H1 (cell line): ENCODE measurements around the gene NRXN3. TPM values are rescaled to one million over a fixed set of nuclear protein-coding genes. Genes with fewer than 3 reads are reported as not detected.
A peak's percentile ranks its signal among the peaks of the same experiment; 100 is the strongest.

ENCODE experiments used
- CTCF ChIA-PET: fragments of 300-600 bp; sonication (Branson Sonifier 250); formaldehyde crosslinking; loops from one replicate; lab custom pipeline; 2021; ENCODE audit not compliant: partially characterized antibody; lab: Charles Lee
- POLR2A ChIA-PET: fragments of 300-600 bp; sonication (Branson Sonifier 250); formaldehyde crosslinking; loops from one replicate; lab custom pipeline; 2021; ENCODE audit warnings: inconsistent platforms; ENCODE audit not compliant: partially characterized antibody; lab: Charles Lee
- DNase-seq, 2 experiments: peaks; one replicate each; pipeline versions ENCODE4 v3.0.0 to v3.0.0-alpha.2; 2010 to 2022; ENCODE audit warnings: low spot score in 2 of 2, low read depth in 1 of 2, mixed read lengths in 1 of 2
- FAIRE-seq: peaks from 2 replicates; lab custom pipeline; 2011; peaks lifted over from hg19 to GRCh38; lab: Jason Lieb, UNC
- H2AFZ ChIP-seq: 2 replicates; pipeline ENCODE4 v1.8.1; 2012; ENCODE audit warnings: low read length, inconsistent platforms
- H2AK5ac ChIP-seq: 2 replicates; pipeline ENCODE4 v1.6.1; 2013; ENCODE audit warnings: low read depth, low read length
- H2BK120ac ChIP-seq: replicated peaks from 2 replicates; pipeline ENCODE3; 2013; ENCODE audit warnings: low read depth, low read length, inconsistent platforms
- H2BK12ac ChIP-seq: 2 replicates; pipeline ENCODE4 v1.6.1; 2013; ENCODE audit warnings: low read depth, low read length
- H2BK15ac ChIP-seq: 2 replicates; pipeline ENCODE4 v1.6.1; 2013; ENCODE audit warnings: low read length
- H2BK20ac ChIP-seq: 2 replicates; pipeline ENCODE4 v1.6.1; 2013; ENCODE audit warnings: low read length
- H2BK5ac ChIP-seq: 2 replicates; pipeline ENCODE4 v1.6.1; 2013; ENCODE audit warnings: low read depth, low read length
- H3K14ac ChIP-seq: 2 replicates; pipeline ENCODE4 v1.6.1; 2013; ENCODE audit warnings: inconsistent platforms; ENCODE audit not compliant: insufficient read length
- H3K18ac ChIP-seq: 2 replicates; pipeline ENCODE4 v1.6.1; 2013; ENCODE audit warnings: low read length; ENCODE audit errors: extremely low read depth
- H3K23ac ChIP-seq: 2 replicates; pipeline ENCODE4 v1.6.1; 2013; ENCODE audit warnings: inconsistent platforms; ENCODE audit not compliant: insufficient read length
- H3K23me2 ChIP-seq: 2 replicates; pipeline ENCODE4 v1.6.1; 2013; ENCODE audit warnings: low read depth, low read length
- H3K27ac ChIP-seq: 2 replicates; pipeline ENCODE4 v1.6.1; 2011; ENCODE audit warnings: low read depth, low read length, inconsistent platforms
- H3K27me3 ChIP-seq, 4 experiments: replicated peaks in 1 of 4; 1 replicate in 1 of 4; 2 replicates in 3 of 4; pipeline versions ENCODE4 v1.6.1 to v1.8.1; 2011 to 2013; ENCODE audit warnings: low read length in 3 of 4, mild to moderate bottlenecking in 3 of 4, inconsistent platforms in 2 of 4, mixed read lengths in 2 of 4, moderate library complexity in 1 of 4; ENCODE audit not compliant: control insufficient read depth in 3 of 4, insufficient read depth in 3 of 4; ENCODE audit errors: extremely low read depth in 1 of 4
- H3K36me3 ChIP-seq, 4 experiments: 2 replicates each; pipeline versions ENCODE4 v1.6.1 to v1.8.1; 2011 to 2013; ENCODE audit warnings: mild to moderate bottlenecking in 4 of 4, low read length in 3 of 4, moderate library complexity in 2 of 4, control low read depth in 1 of 4, inconsistent platforms in 1 of 4; ENCODE audit not compliant: insufficient read depth in 4 of 4, control insufficient read depth in 2 of 4
- H3K4ac ChIP-seq: replicated peaks from 2 replicates; pipeline ENCODE3; 2013; ENCODE audit warnings: low read length, low read depth, mixed read lengths, inconsistent platforms; ENCODE audit not compliant: insufficient read length
- H3K4me1 ChIP-seq, 4 experiments: replicated peaks in 1 of 4; 1 replicate in 1 of 4; 2 replicates in 3 of 4; pipeline versions ENCODE4 v1.6.1 to v1.8.1; 2011 to 2013; ENCODE audit warnings: low read length in 3 of 4, inconsistent platforms in 2 of 4, mixed read lengths in 1 of 4; ENCODE audit not compliant: insufficient read depth in 4 of 4, control insufficient read depth in 3 of 4
- H3K4me2 ChIP-seq, 2 experiments: 2 replicates each; pipeline versions ENCODE4 v1.6.1 to v1.8.1; 2011 to 2013; ENCODE audit warnings: low read depth in 2 of 2, low read length in 2 of 2, control low read depth in 1 of 2, inconsistent platforms in 1 of 2, mild to moderate bottlenecking in 1 of 2; ENCODE audit not compliant: insufficient read depth in 1 of 2
- H3K4me3 ChIP-seq, 4 experiments: fragments of 200-600, 300-600 bp in 1 of 4; sonication (generic), shearing (Covaris generic), sonication (Bioruptor Twin) in 1 of 4; 2 replicates each; pipeline versions ENCODE4 v1.5.1 to v1.8.1; 2011 to 2016; ENCODE audit warnings: low read length in 4 of 4, low read depth in 3 of 4, control low read depth in 2 of 4, inconsistent platforms in 2 of 4, mild to moderate bottlenecking in 2 of 4, mixed read lengths in 1 of 4, moderate library complexity in 1 of 4; ENCODE audit not compliant: insufficient read depth in 2 of 4; ENCODE audit errors: extremely low read depth in 1 of 4
- H3K56ac ChIP-seq: replicated peaks from 2 replicates; pipeline ENCODE3; 2013; ENCODE audit warnings: low read depth, mild to moderate bottlenecking, mixed read lengths, low read length, inconsistent platforms; ENCODE audit not compliant: insufficient read length
- H3K79me1 ChIP-seq: 2 replicates; pipeline ENCODE4 v1.6.1; 2013; ENCODE audit warnings: low read depth, low read length, control low read depth
- H3K79me2 ChIP-seq, 2 experiments: 2 replicates each; pipeline versions ENCODE4 v1.6.1 to v1.8.1; 2012 to 2013; ENCODE audit warnings: low read length in 2 of 2, mild to moderate bottlenecking in 2 of 2, inconsistent platforms in 1 of 2; ENCODE audit not compliant: insufficient read depth in 2 of 2, control insufficient read depth in 1 of 2
- H3K9ac ChIP-seq, 4 experiments: replicated peaks in 1 of 4; 1 replicate in 1 of 4; 2 replicates in 3 of 4; pipeline versions ENCODE4 v1.6.1 to v1.8.1; 2011 to 2013; ENCODE audit warnings: low read depth in 3 of 4, low read length in 3 of 4, control low read depth in 2 of 4, mild to moderate bottlenecking in 2 of 4, moderate library complexity in 2 of 4, inconsistent platforms in 1 of 4; ENCODE audit errors: extremely low read depth in 1 of 4
- H3K9me3 ChIP-seq, 2 experiments: 2 replicates each; pipeline versions ENCODE4 v1.6.1 to v1.8.1; 2012 to 2013; ENCODE audit warnings: mild to moderate bottlenecking in 2 of 2, moderate library complexity in 2 of 2, control low read depth in 1 of 2, inconsistent platforms in 1 of 2, low read depth in 1 of 2, low read length in 1 of 2, mixed read lengths in 1 of 2; ENCODE audit not compliant: insufficient read depth in 2 of 2
- H4K20me1 ChIP-seq, 2 experiments: replicated peaks in 1 of 2; 2 replicates each; pipeline versions ENCODE3 to v1.8.1; 2011 to 2013; ENCODE audit warnings: inconsistent platforms in 2 of 2, low read length in 2 of 2, mild to moderate bottlenecking in 1 of 2; ENCODE audit not compliant: insufficient read depth in 2 of 2, control insufficient read depth in 1 of 2
- H4K5ac ChIP-seq: 2 replicates; pipeline ENCODE4 v1.6.1; 2013; ENCODE audit warnings: low read length, low read depth, mixed read lengths, inconsistent platforms; ENCODE audit not compliant: insufficient read length
- H4K8ac ChIP-seq: 2 replicates; pipeline ENCODE4 v1.8.0; 2013; ENCODE audit warnings: mild to moderate bottlenecking, moderate library complexity, low read length, inconsistent platforms; ENCODE audit not compliant: insufficient read depth; ENCODE audit errors: extremely low read depth
- H4K91ac ChIP-seq: replicated peaks from 2 replicates; pipeline ENCODE3; 2013; ENCODE audit warnings: low read length, mixed read lengths, inconsistent platforms; ENCODE audit not compliant: insufficient read length
- BCL11A ChIP-seq, 2 experiments: IDR thresholded peaks; one replicate each; pipeline ENCODE4 v1.6.1; 2011; ENCODE audit warnings: low read depth in 2 of 2, low read length in 2 of 2, mild to moderate bottlenecking in 2 of 2
- CREB1 ChIP-seq: IDR thresholded peaks from 2 replicates; pipeline ENCODE4 v1.6.1; 2012; ENCODE audit warnings: inconsistent platforms
- CTBP2 ChIP-seq: IDR thresholded peaks from 2 replicates; pipeline ENCODE4 v1.7.0; 2011; ENCODE audit warnings: borderline replicate concordance, mild to moderate bottlenecking, moderate library complexity, mixed read lengths, low read length; ENCODE audit not compliant: insufficient read depth, insufficient read length
- EGR1 ChIP-seq: IDR thresholded peaks from 2 replicates; pipeline ENCODE4 v1.6.1; 2011; ENCODE audit warnings: low read depth, low read length, borderline replicate concordance
- GTF2F1 ChIP-seq: IDR thresholded peaks from 2 replicates; pipeline ENCODE4 v1.6.1; 2012; ENCODE audit warnings: low read depth, low read length, improper control_type of control experiment, borderline replicate concordance
- SIRT6 ChIP-seq: IDR thresholded peaks from one replicate; pipeline ENCODE4 v1.7.1; 2012; ENCODE audit warnings: low read length, inconsistent platforms
- SUZ12 ChIP-seq: fragments of 200-600 bp; sonication (generic); IDR thresholded peaks from 2 replicates; pipeline ENCODE4 v1.6.1; 2012; ENCODE audit warnings: mild to moderate bottlenecking, inconsistent platforms, low read length, moderate library complexity, mixed read lengths
- TAF7 ChIP-seq: optimal IDR thresholded peaks from 2 replicates; pipeline ENCODE3; 2011; ENCODE audit warnings: low read depth, mild to moderate bottlenecking, inconsistent platforms, low read length, moderate library complexity, borderline replicate concordance
- TEAD4 ChIP-seq: IDR thresholded peaks from 2 replicates; pipeline ENCODE4 v1.6.1; 2012; ENCODE audit warnings: low read depth, low read length, inconsistent platforms, mixed read lengths
- ZNF274 ChIP-seq: IDR thresholded peaks from 2 replicates; pipeline ENCODE4 v1.7.0; 2012; ENCODE audit warnings: low read length, borderline replicate concordance; ENCODE audit errors: extremely low read depth
- WGBS, 2 experiments: shearing (Covaris generic) in 1 of 2; methylation state at CpG; one replicate each; pipeline versions ENCODE4 v1.1.6 to v1.1.7; 2013 to 2015; ENCODE audit warnings: low lambda C conversion rate in 2 of 2, mixed read lengths in 2 of 2, inconsistent platforms in 1 of 2, low coverage in 1 of 2, missing lambda C conversion rate in 1 of 2; ENCODE audit not compliant: insufficient replicate concordance in 2 of 2, insufficient coverage in 1 of 2, insufficient read length in 1 of 2; ENCODE audit errors: extremely low coverage in 1 of 2, missing lambda C conversion rate in 1 of 2; 5-methylcytosine and 5-hydroxymethylcytosine counted together
- long read RNA-seq, 2 experiments: library from RNA in 1 of 2; library from capped mRNA in 1 of 2; stranded (forward); transcript quantifications; one replicate each; pipeline ENCODE4 v2.0.0, GENCODE V29; 2021; ENCODE audit warnings: inconsistent platforms in 1 of 2
- polyA minus RNA-seq, 3 experiments: library from RNA; depleted of rRNA, polyadenylated mRNA; stranded (reverse); fragments of >200 nt; gene quantifications; 1 replicate in 2 of 3; 2 replicates in 1 of 3; pipeline ENCODE4 v1.2.3, GENCODE V29; 2011
- polyA plus RNA-seq, 7 experiments: library from polyadenylated mRNA; depleted of rRNA in 3 of 7; stranded (reverse) in 5 of 7; unstranded in 2 of 7; fragments of >200 nt in 5 of 7; fragments of 200-250 nt in 2 of 7; gene quantifications; 1 replicate in 5 of 7; 2 replicates in 1 of 7; 4 replicates in 1 of 7; pipeline versions ENCODE4 v1.2.1 to v1.2.3, GENCODE V29; 2011 to 2013; ENCODE audit warnings: missing spikeins in 2 of 7, mixed read lengths in 2 of 7
- total RNA-seq: library from RNA; stranded (reverse); fragmentation: NEBNext Ultra II Directional; extraction: Animal tissue kit (Norgen Biotek cat#: 25700); gene quantifications from 2 replicates; pipeline ENCODE4 v1.2.1, GENCODE V29; 2021
- TF ChIP-seq, protein P1 (sequence below): IDR thresholded peaks from 2 replicates; pipeline ENCODE4 v1.6.1; 2012; ENCODE audit warnings: inconsistent platforms

The NRXN3 gene
- total RNA-seq (3.0 and 4.1 TPM in 2 replicates), polyA plus RNA-seq (2011; rRNA removed) (2.6 and 3.1 TPM in 2 replicates), polyA minus RNA-seq (2011; rRNA and poly(A)+ RNA removed) (9.8 and 14.1 TPM in 2 replicates)
- polyA plus RNA-seq (2011; cell fraction: cytosol; rRNA removed): 2.3 TPM
- 11.2 TPM for polyA plus RNA-seq (2011; cell fraction: nucleus; rRNA removed)
- 1.9 to 2.7 TPM (median 2.2 TPM) in 4 replicates for polyA plus RNA-seq (2012, experiment 1 of 2)
- polyA plus RNA-seq (2012, experiment 2 of 2): 0.35 TPM
- polyA plus RNA-seq (2013, experiment 1 of 2): 3.1 TPM
- 3.0 TPM for polyA plus RNA-seq (2013, experiment 2 of 2)
- 3.4 TPM for polyA minus RNA-seq (2011; cell fraction: cytosol; rRNA and poly(A)+ RNA removed)
- 41.5 TPM for polyA minus RNA-seq (2011; cell fraction: nucleus; rRNA and poly(A)+ RNA removed)
- long read RNA-seq, experiment 1: 0 reads
- long read RNA-seq, experiment 2, partial matches to known transcripts: 1 of 3 reads
- long read RNA-seq, experiment 2, other reads (novel, unspliced or antisense): 2 of 3 reads

GRCh38 chr14:78170203-78170602 is at the start of gene NRXN3:
NRXN3 (plus strand) TSS chr14:78170373; CDS start chr14:78243094, 72,721 bp downstream.
- peak within 1 kb of the TSS in 1 of 4 experiments; percentile 51; a peak in 1 of 7 replicates for H3K9ac ChIP-seq
- no peaks in the 10 kb centered on the region for H3K36me3 ChIP-seq
- 6% methylated on average over 2 of the region's 7 CpGs; no CpG with 5 or more reads in 1 of the 2 experiments for WGBS, 2 experiments
- no peaks in the 10 kb centered on the region for H3K79me1 ChIP-seq
- H4K20me1 ChIP-seq: no peaks in the 10 kb centered on the region
- H3K56ac ChIP-seq: no peak within 1 kb of the TSS
- no peak within 1 kb of the TSS for H3K27ac ChIP-seq
- 0 out of 2 replicates have a peak within 1 kb of the TSS, but pooled peaks have one; percentile 92 for H2BK15ac ChIP-seq
- POLR2A ChIA-PET: no interaction called here
- H2AFZ ChIP-seq: peak within 1 kb of the TSS; percentile 83
- no peak within 1 kb of the TSS for H3K18ac ChIP-seq
- H2BK12ac ChIP-seq: peak within 1 kb of the TSS; percentile 60; the same call in 1 of the 2 replicates
- H2BK20ac ChIP-seq: 0 out of 2 replicates have a peak within 1 kb of the TSS, but pooled peaks have one; percentile 67
- no peaks in the 10 kb centered on the region for H3K79me2 ChIP-seq
- H3K27me3 ChIP-seq: no peaks in the 10 kb centered on the region
- H3K23ac ChIP-seq: no peak within 1 kb of the TSS
- H3K9me3 ChIP-seq: no peaks in the 10 kb centered on the region
- CTCF ChIA-PET: interaction anchor here (1.1 to 2.3 kb wide), 5 partner anchors 12 to 427 kb away, joined by 3 to 8 read pairs (median 5); no protein-coding TSS in a partner anchor
- H3K14ac ChIP-seq: no peak within 1 kb of the TSS
- H2AK5ac ChIP-seq: 0 out of 2 replicates have a peak within 1 kb of the TSS, but pooled peaks have one; percentile 65
- peak; percentile 73 for FAIRE-seq
- H3K23me2 ChIP-seq: peaks cover 9% of the 10 kb centered on the region; the same call in 1 of the 2 replicates
- H2BK5ac ChIP-seq: no peak within 1 kb of the TSS
- H4K5ac ChIP-seq: no peak within 1 kb of the TSS
- H3K4me2 ChIP-seq: peak within 1 kb of the TSS; percentile 69 to 71
- H4K8ac ChIP-seq: peak within 1 kb of the TSS; percentile 88
- H3K4me3 ChIP-seq: peak within 1 kb of the TSS; percentile 30 to 63 (median 42); a peak in 6 of 8 replicates
- no peak within 1 kb of the TSS for H2BK120ac ChIP-seq
- H3K4ac ChIP-seq: no peak within 1 kb of the TSS
- H4K91ac ChIP-seq: no peak within 1 kb of the TSS
- peaks cover 0 to 9% (median 4%) of the 10 kb centered on the region in 4 experiments; a peak in 2 of 7 replicates for H3K4me1 ChIP-seq
- peak; percentile 56 to 65 for DNase-seq
- no peak for TF ChIP-seq CTBP2
- peak; percentile 87 for TF ChIP-seq TEAD4
- TF ChIP-seq TAF7: no peak
- no peak for TF ChIP-seq ZNF274
- TF ChIP-seq, protein P1, sequence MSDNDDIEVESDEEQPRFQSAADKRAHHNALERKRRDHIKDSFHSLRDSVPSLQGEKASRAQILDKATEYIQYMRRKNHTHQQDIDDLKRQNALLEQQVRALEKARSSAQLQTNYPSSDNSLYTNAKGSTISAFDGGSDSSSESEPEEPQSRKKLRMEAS: peak; percentile 56
- TF ChIP-seq SUZ12: no peak
- TF ChIP-seq CREB1: no peak
- no peak for TF ChIP-seq SIRT6
- TF ChIP-seq BCL11A (IDR thresholded peaks at IDR 0.05; ENCODE audit: low read depth in 2 of 2, low read length in 2 of 2): no peak
- no peak for TF ChIP-seq EGR1
- TF ChIP-seq GTF2F1: no peak
